OCI-M2 (cell line): ENCODE data around the gene C11orf24.

Experiments
- DNase-seq: peaks from one replicate; lab custom pipeline; 2025; ENCODE audit not compliant: unreplicated experiment; lab: John Stamatoyannopoulos, UW

The C11orf24 gene

GRCh38 chr11:68271023-68271780 lies 571 bp downstream of the C11orf24 start:
- peak; percentile 10 for DNase-seq

GRCh38 chr11:68270196-68271022 lies 1.4 kb downstream of the C11orf24 start:
- DNase-seq: no peak

GRCh38 chr11:68269414-68270081 lies 2.2 kb downstream of the C11orf24 start:
- DNase-seq: no peak

DNA sequence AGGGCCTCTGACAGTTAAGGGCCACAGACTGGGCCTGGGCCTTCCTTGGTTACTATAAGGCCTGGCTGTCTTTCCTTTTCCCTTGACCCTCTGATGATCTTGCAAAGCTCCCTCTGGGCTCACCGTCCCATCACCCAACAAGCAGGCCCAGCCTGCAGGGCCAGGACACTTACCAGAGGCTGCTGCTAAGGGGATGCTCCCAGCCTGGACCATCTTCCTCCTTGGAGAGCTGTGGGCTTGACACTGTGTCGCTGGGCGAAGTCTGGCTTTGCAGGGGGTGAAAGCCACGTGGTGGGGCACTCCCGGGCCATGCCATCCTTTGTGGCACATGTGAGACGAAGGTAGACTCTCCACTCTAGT lies 3.9 kb downstream of the C11orf24 start:
- no peak for DNase-seq

- DNase-seq: no peak
These were observed 4.6 kb downstream of the C11orf24 start for GRCh38 chr11:68266936-68267880.

DNA sequence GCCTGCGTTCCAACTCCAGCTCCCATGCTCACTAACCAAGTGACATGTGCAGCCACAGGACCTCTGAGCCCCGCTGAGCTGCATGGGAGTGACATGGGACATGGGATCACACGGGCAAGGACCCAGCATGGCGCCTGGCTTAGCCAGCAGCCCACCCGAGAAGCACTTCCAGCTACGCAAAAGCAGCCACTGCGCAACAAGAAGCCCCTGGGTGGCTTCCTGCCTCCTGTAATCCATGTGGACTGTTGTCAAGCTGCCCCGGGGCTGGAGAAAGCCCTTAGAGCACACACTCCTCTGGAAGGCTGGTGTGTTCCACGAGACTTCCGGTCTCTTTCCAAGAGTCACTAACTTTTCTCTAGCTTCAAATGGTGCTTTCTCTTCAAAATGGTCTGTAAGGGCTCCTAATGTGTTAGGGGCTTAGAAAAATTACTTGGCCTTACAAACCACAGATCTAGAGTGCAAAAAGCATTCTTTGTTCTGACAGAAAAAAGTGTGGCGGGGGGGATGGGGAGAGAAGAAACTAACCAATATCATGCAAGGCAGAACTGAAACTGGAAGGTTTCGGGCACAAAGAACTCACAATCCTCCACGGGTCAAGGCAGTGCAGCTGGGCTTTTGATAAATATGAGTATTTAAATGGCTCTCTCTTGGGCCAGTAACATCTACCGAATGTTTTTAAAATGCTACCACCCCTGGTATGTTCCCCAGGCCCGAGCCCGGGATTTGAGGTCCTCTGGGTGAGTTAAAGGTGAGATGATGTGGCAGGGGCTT lies 5.5 kb downstream of the C11orf24 start:
- no peak for DNase-seq

- no peak for DNase-seq
These were observed 6.8 kb downstream of the C11orf24 start for GRCh38 chr11:68264741-68265540.

DNA sequence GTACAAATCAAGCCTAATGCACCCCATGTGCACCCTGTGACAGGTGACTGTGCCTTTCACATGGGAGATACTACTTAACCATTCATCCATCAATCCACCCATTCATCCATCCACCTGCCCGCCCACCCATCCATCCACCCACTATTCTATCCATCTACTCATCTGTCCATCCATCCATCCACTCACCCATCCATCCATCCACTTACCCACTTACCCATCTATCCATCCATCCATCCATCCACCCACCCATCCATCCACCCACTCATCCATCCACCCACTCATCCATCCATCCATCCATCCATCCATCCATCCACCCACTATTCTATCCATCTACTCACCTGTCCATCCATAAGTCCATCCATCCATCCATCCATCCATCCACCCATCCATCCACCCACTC lies 7.5 kb downstream of the C11orf24 start:
- no peak for DNase-seq

GRCh38 chr11:68263444-68264035 lies 8.2 kb downstream of the C11orf24 start:
- no peak for DNase-seq

DNA sequence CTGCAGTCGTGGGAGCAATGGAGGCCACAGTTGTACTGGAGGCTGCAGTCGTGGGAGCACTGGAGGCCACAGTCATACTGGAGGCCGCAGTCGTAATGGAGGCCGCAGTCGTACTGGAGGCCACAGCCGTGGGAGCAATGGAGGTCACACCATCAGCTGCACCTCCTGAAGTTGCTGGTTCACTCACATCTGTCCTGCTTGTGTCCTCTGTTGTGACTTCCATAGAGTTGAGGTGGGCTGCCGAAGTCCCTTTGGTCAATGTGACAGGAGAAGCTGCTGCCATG lies 9.3 kb downstream of the C11orf24 start:
- DNase-seq: no peak

DNA sequence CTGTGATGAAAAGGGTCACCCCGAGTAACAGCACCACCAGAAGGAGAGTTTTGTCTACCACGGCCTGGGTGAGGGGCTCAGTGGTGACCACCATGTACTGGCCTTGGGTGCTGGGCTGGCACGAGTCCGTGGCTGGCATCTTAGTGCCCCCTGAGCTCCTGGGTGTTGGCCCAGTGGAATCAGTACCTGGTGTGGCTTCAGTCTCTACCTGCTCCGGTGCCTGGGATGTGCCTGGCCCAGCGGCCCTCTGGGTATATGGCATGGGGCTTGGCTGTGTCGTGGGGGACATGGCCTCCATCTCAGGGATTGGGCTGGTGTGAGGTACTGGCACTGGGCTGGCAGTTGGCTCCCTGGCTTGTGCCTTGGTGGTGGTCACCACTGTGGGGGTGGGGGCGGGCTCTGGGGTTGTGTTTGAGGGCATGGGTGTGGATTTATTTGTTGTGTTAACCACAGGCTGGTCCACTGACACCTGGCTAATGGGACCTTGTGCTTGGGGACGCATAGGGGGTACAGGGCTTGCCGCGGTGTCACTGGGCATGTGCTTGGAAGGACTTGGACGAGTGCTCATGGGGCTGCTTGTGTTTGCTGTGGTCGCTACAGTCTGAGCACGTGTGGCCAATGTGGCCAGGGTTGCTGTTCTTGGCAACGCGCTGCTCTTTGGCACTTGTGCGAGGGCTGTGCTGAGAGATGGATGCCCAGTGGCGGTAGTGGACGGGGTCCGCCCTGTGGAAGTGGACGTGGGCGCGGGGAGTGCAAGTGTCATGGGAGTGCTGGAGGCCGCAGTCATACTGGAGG lies 9.8 kb downstream of the C11orf24 start:
- DNase-seq: no peak

DNA sequence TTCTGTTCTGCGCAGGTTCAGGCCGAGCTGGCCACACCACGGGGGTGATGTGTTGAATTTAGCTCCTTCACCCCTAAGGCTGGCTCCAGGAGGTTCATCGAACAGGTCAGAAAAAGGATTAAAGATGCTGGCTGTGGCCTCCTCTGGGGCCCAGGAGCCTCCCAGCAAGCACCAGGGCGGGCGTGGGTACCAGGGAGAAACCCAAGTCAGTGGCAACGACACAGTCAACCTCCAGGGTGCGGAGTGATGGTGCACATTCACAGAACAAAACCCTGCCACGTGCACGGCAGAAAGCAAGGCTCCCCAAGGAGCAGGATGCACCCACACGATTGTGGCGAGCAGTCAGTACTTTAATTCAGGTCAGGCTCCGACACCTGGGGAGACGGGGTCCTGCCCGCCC lies 10.8 kb downstream of the C11orf24 start:
- DNase-seq: no peak

GRCh38 chr11:68260484-68260883 lies 11.3 kb downstream of the C11orf24 start:
- DNase-seq: no peak

- DNase-seq: no peak
These were observed 12.4 kb downstream of the C11orf24 start for GRCh38 chr11:68259122-68259959.

GRCh38 chr11:68258363-68258765 lies 13.4 kb downstream of the C11orf24 start:
- DNase-seq: no peak

- DNase-seq: peak; percentile 88
These were observed 14.1 kb downstream of the C11orf24 start for GRCh38 chr11:68257477-68258362.
